HG03432 (cell line): ENCODE measurements around the gene USH1G.
"Not testable (repeated sequence)": the region's sequence is repeated elsewhere in the genome, so short reads cannot be mapped to it uniquely, and the experiment has no call there.

Experiments used
- ATAC-seq: cut with Tn5 transposase; IDR thresholded peaks from one replicate; pipeline ENCODE4 v1.9.1; 2021; ENCODE audit warnings: mild to moderate bottlenecking, moderate library complexity; ENCODE audit not compliant: unreplicated experiment

The USH1G gene

DNA sequence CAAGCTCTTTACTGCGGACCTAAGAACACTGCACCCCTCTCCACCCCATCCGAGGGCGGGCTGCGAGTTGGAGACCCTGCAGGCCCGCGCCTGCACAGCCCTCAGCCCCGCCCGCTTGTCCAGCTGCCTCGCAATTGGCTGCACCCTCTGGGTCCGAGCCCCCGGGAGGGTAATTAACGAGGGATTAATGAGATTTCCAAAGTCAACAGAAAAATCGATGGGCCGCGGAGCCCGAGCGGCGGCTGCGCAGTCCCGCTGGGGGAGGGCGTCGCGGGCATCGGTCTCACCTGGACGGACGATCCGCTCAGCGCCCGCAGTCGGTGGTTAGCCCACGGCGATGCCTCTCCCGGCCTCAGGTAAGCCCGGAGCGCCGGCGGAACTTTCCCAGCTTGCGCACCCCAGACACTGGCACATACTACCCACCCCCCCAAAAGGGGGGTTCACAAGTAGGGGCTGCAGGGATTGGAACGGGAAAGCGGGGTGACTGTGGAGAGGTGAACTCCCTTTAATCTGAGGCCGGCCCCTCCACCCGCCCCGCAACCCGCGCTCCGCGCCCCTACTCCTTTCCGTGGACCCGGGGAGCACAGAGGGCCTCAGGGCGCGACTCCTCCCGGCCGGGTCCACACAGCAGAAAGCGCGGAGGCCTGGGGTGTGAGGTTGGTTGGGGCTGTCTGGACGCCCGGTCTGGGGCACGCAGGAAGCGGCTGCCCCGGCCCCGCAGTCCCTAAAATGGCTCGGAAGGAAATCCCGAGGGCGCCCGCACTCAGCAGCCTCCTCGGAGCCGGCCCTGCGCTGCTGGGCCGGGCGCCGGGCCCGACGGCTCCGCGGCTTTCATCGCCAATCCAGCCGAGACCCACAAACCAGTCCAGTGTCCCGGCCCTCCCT is 12.8 kb upstream of the USH1G start, which contains the start of gene OTOP3:
TSS of gene OTOP3 (plus strand) at position 314 of the 885 bp plus-strand sequence. CDS start at position 338, 24 bp downstream.
- ATAC-seq: no peak

DNA sequence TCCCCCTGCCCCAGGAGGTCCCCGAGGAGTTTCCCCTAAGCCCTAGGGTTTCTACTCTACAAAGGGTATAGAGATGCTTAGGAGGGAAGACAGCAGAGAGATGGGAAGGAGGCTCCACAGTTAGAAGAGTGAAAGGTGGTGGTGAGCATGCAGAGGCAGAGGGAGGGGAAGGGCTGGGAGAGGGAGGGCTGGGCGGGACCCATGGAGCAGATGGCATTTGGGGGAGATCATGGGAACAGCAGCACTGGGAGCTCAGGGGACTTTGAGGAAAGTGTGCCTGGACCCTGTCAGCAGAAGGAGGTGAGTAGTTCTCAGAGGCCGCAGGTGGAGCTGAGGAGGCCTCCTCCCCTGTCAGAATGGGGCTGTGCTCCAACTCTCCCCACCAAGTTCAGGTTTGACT is 12.0 kb upstream of the USH1G start:
- no peak for ATAC-seq

DNA sequence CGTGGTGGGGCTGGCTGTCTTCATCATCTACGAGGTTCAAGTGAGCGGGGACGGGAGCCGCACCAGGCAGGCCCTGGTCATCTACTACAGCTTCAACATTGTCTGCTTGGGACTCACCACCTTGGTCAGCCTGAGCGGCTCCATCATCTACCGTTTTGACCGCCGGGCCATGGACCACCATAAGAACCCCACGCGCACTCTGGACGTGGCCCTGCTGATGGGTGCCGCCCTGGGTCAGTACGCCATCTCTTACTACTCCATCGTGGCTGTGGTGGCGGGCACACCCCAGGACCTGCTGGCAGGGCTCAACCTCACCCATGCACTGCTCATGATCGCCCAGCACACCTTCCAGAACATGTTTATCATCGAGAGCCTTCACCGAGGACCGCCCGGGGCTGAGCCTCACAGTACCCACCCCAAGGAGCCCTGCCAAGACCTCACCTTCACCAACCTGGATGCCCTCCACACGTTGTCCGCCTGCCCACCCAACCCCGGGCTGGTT is 7.5 kb upstream of the USH1G start:
- ATAC-seq: no peak

DNA sequence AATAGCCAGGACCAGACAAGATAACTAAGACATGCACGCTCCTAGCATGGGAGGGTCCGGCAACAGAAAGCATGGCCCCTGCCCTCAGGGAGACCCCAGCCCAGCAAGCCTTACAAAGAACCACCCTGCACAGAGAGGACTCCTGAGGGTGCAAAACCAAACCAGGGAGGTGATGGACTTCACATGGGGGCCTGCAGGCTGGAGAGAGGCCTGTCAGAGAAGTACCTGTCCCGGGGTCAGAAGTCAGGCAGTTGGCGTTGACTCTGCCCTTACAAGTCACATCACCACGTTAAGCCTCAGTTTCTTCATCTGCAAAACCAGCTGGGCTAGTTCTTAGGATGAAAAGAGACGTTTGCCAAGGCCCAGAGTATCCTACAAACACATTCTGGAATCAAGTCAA is 5.7 kb upstream of the USH1G start:
- no peak for ATAC-seq

- ATAC-seq: no peak
Observed at GRCh38 chr17:74925242-74925641, 2.2 kb upstream of the USH1G start.

DNA sequence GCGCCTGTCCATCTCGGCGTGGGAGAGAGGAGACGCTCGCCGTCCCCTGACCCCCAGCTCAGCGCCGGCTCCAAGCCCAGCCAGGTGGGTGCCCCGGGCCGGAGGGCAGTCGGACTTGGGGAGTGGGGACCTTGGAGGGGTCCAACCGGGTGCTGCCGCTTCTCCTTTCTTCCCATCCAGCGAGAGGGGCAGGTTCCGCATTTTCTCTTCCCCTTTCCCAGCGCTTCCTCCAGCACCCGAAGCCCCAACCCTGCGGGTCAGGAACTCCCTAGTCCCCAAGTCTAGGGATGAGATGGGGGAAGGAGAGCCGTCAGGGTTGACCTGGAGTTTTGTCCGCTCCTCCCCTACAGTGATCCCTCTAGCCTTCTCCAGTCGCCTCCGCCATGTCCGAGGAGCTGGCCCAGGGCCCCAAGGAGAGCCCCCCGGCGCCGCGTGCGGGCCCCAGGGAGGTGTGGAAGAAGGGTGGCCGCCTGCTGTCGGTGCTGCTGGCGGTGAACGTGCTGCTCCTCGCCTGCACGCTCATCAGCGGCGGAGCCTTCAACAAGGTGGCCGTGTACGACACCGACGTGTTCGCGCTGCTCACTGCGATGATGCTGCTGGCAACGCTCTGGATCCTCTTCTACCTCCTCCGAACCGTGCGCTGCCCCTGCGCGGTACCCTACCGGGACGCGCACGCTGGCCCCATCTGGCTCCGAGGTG is 1.3 kb upstream of the USH1G start, which contains the start of gene OTOP2:
TSS of gene OTOP2 (plus strand) at position 24 of the 699 bp plus-strand sequence. CDS start at position 384, 360 bp downstream.
- ATAC-seq: no peak

DNA sequence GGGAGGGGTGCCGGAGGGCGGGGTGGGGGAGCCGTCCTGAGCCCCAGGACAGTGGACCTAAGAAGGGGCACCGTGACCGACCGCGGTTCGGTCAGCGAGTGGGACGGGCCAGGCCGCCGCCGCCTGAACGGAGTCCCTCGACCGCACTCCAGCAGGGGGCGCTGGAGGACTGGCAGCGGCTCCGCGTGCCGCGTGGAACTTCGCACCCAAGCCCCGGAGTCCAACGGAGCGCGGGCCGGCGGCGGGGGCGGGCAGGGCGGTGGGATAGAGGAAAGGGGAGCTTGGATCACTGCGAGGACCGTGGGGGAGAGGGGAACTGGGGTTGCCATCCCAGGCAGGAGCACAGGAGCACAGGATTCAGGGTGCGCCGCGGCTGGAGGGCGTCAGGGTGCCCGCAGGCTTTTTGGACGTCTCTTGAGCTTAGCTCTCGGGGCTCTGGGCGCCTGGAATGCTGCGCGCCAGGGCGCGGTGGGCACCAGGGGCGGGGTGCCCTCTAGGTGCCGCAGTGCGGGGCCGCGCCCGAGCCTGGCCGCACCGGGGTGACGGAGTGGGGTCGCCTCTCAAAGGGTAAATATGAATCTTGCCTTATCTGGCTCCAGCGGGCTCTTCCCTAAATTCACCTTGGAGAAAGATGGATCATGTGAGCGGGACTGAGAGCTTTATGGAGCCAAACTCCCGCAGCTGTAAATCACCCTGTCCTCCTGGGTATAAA is 639 bp upstream of the USH1G start:
- no peak for ATAC-seq

GRCh38 chr17:74922172-74922571 is 883 bp downstream of the USH1G start:
- ATAC-seq: no peak

DNA sequence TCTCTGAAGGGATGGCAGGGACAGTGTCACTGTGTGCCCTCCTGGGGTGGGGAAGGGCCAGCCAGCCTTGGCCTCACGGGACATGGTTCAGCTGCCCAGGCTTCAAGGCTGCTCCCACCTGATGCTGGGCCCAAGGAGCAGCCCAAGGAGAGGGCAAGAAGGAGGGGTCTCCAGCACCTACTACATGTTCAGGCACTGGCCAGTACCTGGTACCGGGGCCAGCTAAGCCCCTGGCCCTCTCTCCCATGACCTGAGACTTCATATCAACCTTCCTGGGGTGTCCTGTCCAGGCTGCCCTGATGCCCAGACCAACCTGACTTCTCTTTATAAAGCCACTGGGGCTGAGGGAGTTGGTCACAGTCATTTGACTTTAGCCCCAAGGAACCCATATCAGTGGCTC is 1.3 kb downstream of the USH1G start:
- ATAC-seq: no peak

- no peak for ATAC-seq
Observed at GRCh38 chr17:74921026-74921681, 1.9 kb downstream of the USH1G start.

GRCh38 chr17:74920642-74921025 is 2.4 kb downstream of the USH1G start:
- no peak for ATAC-seq

- no peak for ATAC-seq
Observed at GRCh38 chr17:74920306-74920620, 2.8 kb downstream of the USH1G start.

- ATAC-seq: no peak
Observed at GRCh38 chr17:74919440-74920305, 3.4 kb downstream of the USH1G start.

DNA sequence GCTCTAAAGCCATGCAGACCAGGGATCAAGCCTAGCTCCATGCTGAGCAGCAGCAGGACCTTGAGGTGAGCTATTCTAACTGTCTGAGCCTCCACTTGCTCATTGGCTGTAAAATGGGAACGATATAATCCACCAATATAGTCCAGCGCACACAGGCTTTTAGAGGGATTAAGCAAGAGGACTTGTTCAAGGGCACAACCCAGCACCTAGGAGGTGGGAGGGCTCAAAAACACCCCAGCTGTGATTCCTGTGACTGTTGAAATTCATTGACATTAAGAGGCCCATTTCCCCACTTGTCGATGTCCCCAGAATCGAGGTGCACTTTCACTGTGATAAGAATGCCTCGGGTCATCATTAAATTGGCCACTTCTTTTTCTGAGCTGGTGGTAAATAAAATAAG is 4.1 kb downstream of the USH1G start:
- no peak for ATAC-seq

DNA sequence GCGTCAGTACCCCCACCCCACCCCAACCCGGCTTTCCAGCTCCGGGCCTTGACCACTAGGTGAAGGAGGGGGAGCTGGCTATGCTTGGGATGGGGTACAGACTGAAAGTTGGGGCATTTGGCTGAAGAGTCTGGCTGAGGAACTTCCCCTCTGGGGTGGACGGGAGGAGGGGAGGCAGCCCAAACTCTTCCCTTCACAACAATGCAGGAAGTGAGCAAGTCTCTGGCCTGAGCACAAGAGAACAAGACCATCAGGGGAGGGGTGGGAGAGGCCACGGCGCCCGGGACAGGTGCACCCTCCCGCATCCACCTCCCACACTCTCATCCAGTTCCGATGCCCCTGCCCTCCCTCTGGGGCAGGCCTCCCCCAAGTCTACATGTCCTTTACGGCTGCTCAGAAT is 5.6 kb downstream of the USH1G start:
- ATAC-seq: no peak

GRCh38 chr17:74916851-74917199 is 6.2 kb downstream of the USH1G start:
- no peak for ATAC-seq

DNA sequence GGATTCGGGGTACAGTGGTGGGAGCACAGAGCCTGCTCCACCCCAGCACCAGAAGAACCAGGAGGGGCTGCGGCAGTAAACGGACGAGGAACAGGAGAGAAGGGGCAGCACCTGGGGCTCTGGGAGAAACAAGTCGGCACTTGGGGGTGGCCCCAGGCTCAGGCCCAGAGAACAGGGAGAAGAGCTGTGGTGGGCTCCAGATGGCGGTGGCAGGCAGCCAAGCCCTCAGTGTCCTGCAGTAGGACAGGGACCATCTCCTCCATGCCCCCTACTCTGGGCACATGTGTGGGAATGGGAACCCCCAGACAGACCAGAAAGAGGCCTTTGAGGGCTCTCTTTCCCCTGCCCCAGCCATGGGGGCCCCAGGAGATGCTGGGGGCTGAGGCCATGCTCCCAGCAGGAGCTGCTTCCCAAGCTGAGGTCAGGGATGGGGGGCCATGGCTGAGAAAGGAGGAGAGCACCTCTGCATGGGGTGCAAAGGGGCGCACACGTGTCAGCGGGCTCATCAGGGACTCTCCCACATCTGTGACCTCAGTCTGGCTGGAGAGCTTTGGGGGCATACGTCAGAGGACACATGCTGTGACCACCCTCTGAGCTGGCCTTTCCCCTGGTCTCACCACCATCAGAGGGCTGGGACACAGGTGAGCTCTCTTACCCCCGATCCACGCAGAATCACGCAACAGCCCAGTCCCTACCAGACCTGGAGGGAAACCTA is 6.8 kb downstream of the USH1G start:
- no peak for ATAC-seq

GRCh38 chr17:74911423-74911822 is 11.6 kb downstream of the USH1G start:
- not testable (repeated sequence) for ATAC-seq

- ATAC-seq: not testable (repeated sequence)
Observed at GRCh38 chr17:74909097-74909496, 14.0 kb downstream of the USH1G start.
